ENCODE results near the gene FBXW5. TPM values are rescaled to one million over a fixed set of nuclear protein-coding genes. Genes with fewer than 3 reads are reported as not detected.

Gene FBXW5
- polyA plus RNA-seq, 1 donor: 45.6 TPM

- DNase-seq: no peak
These were observed 16.4 kb upstream of the FBXW5 start for GRCh38 chr9:136960938-136961275.

GRCh38 chr9:136960212-136960937 is 15.8 kb upstream of the FBXW5 start:
- no peak for DNase-seq

GRCh38 chr9:136958898-136959850 is 14.6 kb upstream of the FBXW5 start:
- no peak for DNase-seq

- DNase-seq: no peak
These were observed 13.9 kb upstream of the FBXW5 start for GRCh38 chr9:136958473-136958872.

GRCh38 chr9:136957901-136958300 is 13.4 kb upstream of the FBXW5 start:
- DNase-seq: no peak

GRCh38 chr9:136957461-136957860 is 12.9 kb upstream of the FBXW5 start:
- DNase-seq: no peak

- no peak for DNase-seq
These were observed 12.1 kb upstream of the FBXW5 start for GRCh38 chr9:136956604-136957003.

GRCh38 chr9:136955943-136956335 is 11.4 kb upstream of the FBXW5 start:
- DNase-seq: no peak

GRCh38 chr9:136955202-136955942 is 10.8 kb upstream of the FBXW5 start:
- no peak for DNase-seq

- no peak for DNase-seq
These were observed 9.9 kb upstream of the FBXW5 start for GRCh38 chr9:136954270-136955083.

- DNase-seq: no peak
These were observed 9.3 kb upstream of the FBXW5 start for GRCh38 chr9:136953771-136954269.

GRCh38 chr9:136952876-136953770 is 8.6 kb upstream of the FBXW5 start:
- DNase-seq: no peak

- DNase-seq: no peak
These were observed 7.8 kb upstream of the FBXW5 start for GRCh38 chr9:136952321-136952850.

GRCh38 chr9:136951541-136952320 is 7.2 kb upstream of the FBXW5 start, which contains the start of gene LCN12:
TSS of gene LCN12 (plus strand) at chr9:136952273. CDS start at chr9:136952328, 55 bp downstream.
- DNase-seq: no peak

- no peak for DNase-seq
These were observed 6.2 kb upstream of the FBXW5 start for GRCh38 chr9:136950656-136951276.

- peak; percentile 78 for DNase-seq
These were observed 5.5 kb upstream of the FBXW5 start for GRCh38 chr9:136949817-136950655.

- DNase-seq: no peak
These were observed 4.8 kb upstream of the FBXW5 start for GRCh38 chr9:136949239-136949816.
